Fibroblast of lung (primary cell): Measurements from ENCODE around the gene SIGLEC11. TPM values are rescaled to one million over a fixed set of nuclear protein-coding genes. Genes with fewer than 3 reads are reported as not detected.
"Not testable (repeated sequence)": the region's sequence is repeated elsewhere in the genome, so short reads cannot be mapped to it uniquely, and the experiment has no call there.

Source experiments
- DNase-seq, 2 donors: peaks; one replicate each; pipeline versions ENCODE4 v3.0.0 to v3.0.0-alpha.2; 2010; ENCODE audit warnings: low read depth in 2 of 2
- H2AFZ ChIP-seq: 2 replicates; pipeline ENCODE4 v1.5.1; 2012; ENCODE audit warnings: low read length, control low read depth, inconsistent platforms
- H3K27ac ChIP-seq: 2 replicates; pipeline ENCODE4 v1.5.1; 2011; ENCODE audit warnings: low read length, control low read depth; ENCODE audit not compliant: insufficient read depth
- H3K27me3 ChIP-seq: 2 replicates; pipeline ENCODE4 v1.5.1; 2011; ENCODE audit warnings: mild to moderate bottlenecking, low read length; ENCODE audit not compliant: control insufficient read depth, insufficient read depth
- H3K36me3 ChIP-seq: 2 replicates; pipeline ENCODE4 v1.5.1; 2011; ENCODE audit warnings: low read length; ENCODE audit not compliant: control insufficient read depth, insufficient read depth
- H3K4me1 ChIP-seq: 2 replicates; pipeline ENCODE4 v1.5.1; 2011; ENCODE audit warnings: low read length; ENCODE audit not compliant: control insufficient read depth, insufficient read depth; ENCODE audit errors: extremely low read depth
- H3K4me2 ChIP-seq: 2 replicates; pipeline ENCODE4 v1.5.1; 2011; ENCODE audit warnings: low read length, control low read depth; ENCODE audit not compliant: insufficient read depth; ENCODE audit errors: extremely low read depth
- H3K4me3 ChIP-seq, 4 experiments: fragments of 200-600 bp in 1 of 4; sonication (generic) in 1 of 4; replicated peaks in 1 of 4; 2 replicates each; pipeline ENCODE4 v1.5.1; 2011 to 2016; ENCODE audit warnings: low read length in 4 of 4, low read depth in 3 of 4, mild to moderate bottlenecking in 3 of 4, control low read depth in 2 of 4, inconsistent platforms in 1 of 4, mixed read lengths in 1 of 4; ENCODE audit not compliant: insufficient read depth in 1 of 4; ENCODE audit errors: control extremely low read depth in 1 of 4
- H3K79me2 ChIP-seq: 2 replicates; pipeline ENCODE4 v1.5.1; 2012; ENCODE audit warnings: mild to moderate bottlenecking, low read length, inconsistent platforms; ENCODE audit not compliant: control insufficient read depth, insufficient read depth
- H3K9ac ChIP-seq: 2 replicates; pipeline ENCODE4 v1.5.1; 2011; ENCODE audit warnings: mild to moderate bottlenecking, low read length, control low read depth; ENCODE audit not compliant: insufficient read depth
- H3K9me3 ChIP-seq: 2 replicates; pipeline ENCODE4 v1.5.1; 2012; ENCODE audit warnings: low read depth, low read length; ENCODE audit not compliant: control insufficient read depth, insufficient read depth
- H4K20me1 ChIP-seq: 2 replicates; pipeline ENCODE4 v1.5.1; 2011; ENCODE audit warnings: low read length; ENCODE audit not compliant: control insufficient read depth, insufficient read depth; ENCODE audit errors: extremely low read depth
- EZH2 ChIP-seq: IDR thresholded peaks from 2 replicates; pipeline ENCODE4 v1.5.1; 2012; ENCODE audit warnings: low read length, control low read depth, mild to moderate bottlenecking; ENCODE audit errors: missing control alignments
- polyA minus RNA-seq: library from RNA; depleted of rRNA, polyadenylated mRNA; stranded (reverse); fragments of >200 nt; gene quantifications from 2 replicates; pipeline ENCODE4 v1.2.3, GENCODE V29; 2011; ENCODE audit warnings: low replicate concordance
- polyA plus RNA-seq, 2 donors: library from polyadenylated mRNA; depleted of rRNA in 1 of 2; stranded (reverse) in 1 of 2; unstranded in 1 of 2; fragments of >200 nt; gene quantifications; 2 replicates each; pipeline ENCODE4 v1.2.1, GENCODE V29; 2011 to 2012; ENCODE audit warnings: missing spikeins in 1 of 2
- total RNA-seq: library from RNA; depleted of rRNA; stranded (reverse); fragments of >200 nt; gene quantifications from 2 replicates; pipeline ENCODE4 v1.2.1, GENCODE V29; 2014
- TF ChIP-seq, protein P1 (sequence below), 2 donors: IDR thresholded peaks in 1 of 2; conservative IDR thresholded peaks in 1 of 2; 1 replicate in 1 of 2; 2 replicates in 1 of 2; pipeline ENCODE4 v1.5.1; 2011 to 2012; ENCODE audit warnings: low read length in 2 of 2, control low read depth in 1 of 2, inconsistent platforms in 1 of 2, low read depth in 1 of 2, mild to moderate bottlenecking in 1 of 2

The SIGLEC11 gene, protein sequence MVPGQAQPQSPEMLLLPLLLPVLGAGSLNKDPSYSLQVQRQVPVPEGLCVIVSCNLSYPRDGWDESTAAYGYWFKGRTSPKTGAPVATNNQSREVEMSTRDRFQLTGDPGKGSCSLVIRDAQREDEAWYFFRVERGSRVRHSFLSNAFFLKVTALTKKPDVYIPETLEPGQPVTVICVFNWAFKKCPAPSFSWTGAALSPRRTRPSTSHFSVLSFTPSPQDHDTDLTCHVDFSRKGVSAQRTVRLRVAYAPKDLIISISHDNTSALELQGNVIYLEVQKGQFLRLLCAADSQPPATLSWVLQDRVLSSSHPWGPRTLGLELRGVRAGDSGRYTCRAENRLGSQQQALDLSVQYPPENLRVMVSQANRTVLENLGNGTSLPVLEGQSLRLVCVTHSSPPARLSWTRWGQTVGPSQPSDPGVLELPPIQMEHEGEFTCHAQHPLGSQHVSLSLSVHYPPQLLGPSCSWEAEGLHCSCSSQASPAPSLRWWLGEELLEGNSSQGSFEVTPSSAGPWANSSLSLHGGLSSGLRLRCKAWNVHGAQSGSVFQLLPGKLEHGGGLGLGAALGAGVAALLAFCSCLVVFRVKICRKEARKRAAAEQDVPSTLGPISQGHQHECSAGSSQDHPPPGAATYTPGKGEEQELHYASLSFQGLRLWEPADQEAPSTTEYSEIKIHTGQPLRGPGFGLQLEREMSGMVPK
- total RNA-seq, result not detected in 2 replicates
- not detected in 2 replicates for polyA plus RNA-seq
- polyA plus RNA-seq (2012), result not detected in 2 replicates
- polyA minus RNA-seq, result not detected in 2 replicates

DNA sequence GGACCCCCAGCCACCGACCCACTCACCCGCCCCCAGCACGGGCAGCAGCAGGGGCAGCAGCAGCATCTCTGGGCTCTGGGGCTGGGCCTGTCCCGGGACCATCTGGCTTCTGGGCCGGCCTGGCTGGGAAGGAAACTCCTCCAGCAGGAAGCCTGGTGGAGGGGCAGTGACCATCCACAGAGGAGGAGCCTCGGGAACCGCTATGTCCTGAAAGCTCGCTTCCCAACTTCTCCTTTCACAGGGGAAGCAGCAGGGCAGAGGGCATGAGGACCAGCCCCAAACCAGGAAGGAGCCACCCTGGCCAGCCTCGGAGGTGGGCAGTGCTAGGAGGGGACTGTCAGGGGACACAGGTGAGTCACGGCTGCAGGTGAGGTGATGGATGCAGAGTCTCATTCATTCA is at the start of gene SIGLEC11:
Gene SIGLEC11, minus strand, starts transcription at position 193 of the 400 bp plus-strand sequence. Its CDS starts 91 bp downstream, at position 102.
- H3K4me3 ChIP-seq, H3K79me2 ChIP-seq, H2AFZ ChIP-seq, H4K20me1 ChIP-seq, H3K4me2 ChIP-seq, H3K27ac ChIP-seq, H3K4me1 ChIP-seq, H3K9me3 ChIP-seq, H3K27me3 ChIP-seq, DNase-seq, H3K9ac ChIP-seq, H3K36me3 ChIP-seq: not testable (repeated sequence)

DNA sequence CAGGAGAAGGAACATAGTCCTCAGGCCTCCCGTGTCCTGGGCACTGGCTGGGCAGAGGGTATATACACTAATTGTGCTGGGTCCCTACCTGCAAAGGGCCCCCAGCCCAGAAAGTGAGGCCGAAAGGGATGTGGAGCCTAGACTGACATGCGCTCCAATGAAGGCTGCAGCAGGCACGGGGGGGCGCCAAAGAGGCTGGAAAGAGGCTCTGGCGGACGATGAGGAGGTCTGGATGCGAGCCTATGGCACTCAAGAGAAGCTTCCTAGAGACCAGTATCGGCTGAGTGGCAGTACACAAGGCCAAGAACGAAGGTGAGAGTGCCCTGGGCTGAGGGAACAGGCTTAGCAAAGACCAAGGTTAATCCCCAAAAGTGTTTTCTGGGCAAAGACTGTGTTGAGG is 47.6 kb upstream of the SIGLEC11 start:
- Histone ChIP-seq H2AFZ (no peak overlapping the region), H3K9ac (no peak overlapping the region), H3K9me3 (no peaks in the 10 kb centered on the region), H3K4me3 (no peak overlapping the region), H3K27ac (no peak overlapping the region), H3K4me2 (no peak overlapping the region), H3K79me2 (no peaks in the 10 kb centered on the region), H3K36me3 (peaks cover 11% of the 10 kb centered on the region), H4K20me1 (no peaks in the 10 kb centered on the region), H3K4me1 (peaks cover 5% of the 10 kb centered on the region), H3K27me3 (no peaks in the 10 kb centered on the region)
- no peak for TF ChIP-seq EZH2
- TF ChIP-seq, protein P1, sequence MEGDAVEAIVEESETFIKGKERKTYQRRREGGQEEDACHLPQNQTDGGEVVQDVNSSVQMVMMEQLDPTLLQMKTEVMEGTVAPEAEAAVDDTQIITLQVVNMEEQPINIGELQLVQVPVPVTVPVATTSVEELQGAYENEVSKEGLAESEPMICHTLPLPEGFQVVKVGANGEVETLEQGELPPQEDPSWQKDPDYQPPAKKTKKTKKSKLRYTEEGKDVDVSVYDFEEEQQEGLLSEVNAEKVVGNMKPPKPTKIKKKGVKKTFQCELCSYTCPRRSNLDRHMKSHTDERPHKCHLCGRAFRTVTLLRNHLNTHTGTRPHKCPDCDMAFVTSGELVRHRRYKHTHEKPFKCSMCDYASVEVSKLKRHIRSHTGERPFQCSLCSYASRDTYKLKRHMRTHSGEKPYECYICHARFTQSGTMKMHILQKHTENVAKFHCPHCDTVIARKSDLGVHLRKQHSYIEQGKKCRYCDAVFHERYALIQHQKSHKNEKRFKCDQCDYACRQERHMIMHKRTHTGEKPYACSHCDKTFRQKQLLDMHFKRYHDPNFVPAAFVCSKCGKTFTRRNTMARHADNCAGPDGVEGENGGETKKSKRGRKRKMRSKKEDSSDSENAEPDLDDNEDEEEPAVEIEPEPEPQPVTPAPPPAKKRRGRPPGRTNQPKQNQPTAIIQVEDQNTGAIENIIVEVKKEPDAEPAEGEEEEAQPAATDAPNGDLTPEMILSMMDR (conservative IDR thresholded peaks at IDR 0.05 in 1 of 2, IDR thresholded peaks at IDR 0.05 in 1 of 2; ENCODE audit: low read depth in 1 of 2, low read length in 2 of 2), result no peak
- DNase-seq, result no peak

GRCh38 chr19:50007947-50008346 is 47.0 kb upstream of the SIGLEC11 start:
- Histone ChIP-seq H3K4me3 (no peak overlapping the region), H3K9ac (no peak overlapping the region), H3K9me3 (no peaks in the 10 kb centered on the region), H3K4me1 (peaks cover 8% of the 10 kb centered on the region), H3K4me2 (no peak overlapping the region), H3K36me3 (peaks cover 11% of the 10 kb centered on the region), H3K79me2 (no peaks in the 10 kb centered on the region), H4K20me1 (no peaks in the 10 kb centered on the region), H3K27me3 (no peaks in the 10 kb centered on the region), H2AFZ (no peak overlapping the region), H3K27ac (no peak overlapping the region)
- no peak for TF ChIP-seq EZH2
- TF ChIP-seq, protein P1 (conservative IDR thresholded peaks at IDR 0.05 in 1 of 2, IDR thresholded peaks at IDR 0.05 in 1 of 2; ENCODE audit: low read depth in 1 of 2, low read length in 2 of 2), result no peak
- no peak for DNase-seq
